NCI-H1417 (cell line): ENCODE measurements around the gene CCDC192.
"Not testable (repeated sequence)": the region's sequence is repeated elsewhere in the genome, so short reads cannot be mapped to it uniquely, and the experiment has no call there.

Source experiments
- DNase-seq, 3 experiments: peaks; one replicate each; lab custom pipeline; 2025; lab: John Stamatoyannopoulos, UW

CCDC192 gene

GRCh38 chr5:127702926-127703561 is at the start of gene CCDC192:
Gene CCDC192, plus strand, starts transcription at chr5:127703391. Its CDS starts 55 bp downstream, at chr5:127703446.
- peak in 1 of 3 experiments; percentile 1 for DNase-seq

GRCh38 chr5:127656825-127657224 is 46.4 kb upstream of the CCDC192 start:
- DNase-seq, result no peak

- peak in 1 of 3 experiments; percentile 6 for DNase-seq
Measured at GRCh38 chr5:127660047-127660733, 43.0 kb upstream of the CCDC192 start.

GRCh38 chr5:127664093-127664492 is 39.1 kb upstream of the CCDC192 start:
- no peak for DNase-seq

- no peak for DNase-seq
Measured at GRCh38 chr5:127665641-127666040, 37.5 kb upstream of the CCDC192 start.

- DNase-seq, result no peak
Measured at GRCh38 chr5:127666043-127666716, 37.0 kb upstream of the CCDC192 start.

GRCh38 chr5:127667926-127668325 is 35.3 kb upstream of the CCDC192 start:
- peak in 1 of 3 experiments; percentile 10 for DNase-seq

- DNase-seq, result no peak
Measured at GRCh38 chr5:127671218-127671617, 32.0 kb upstream of the CCDC192 start.

GRCh38 chr5:127673117-127673800 is 29.9 kb upstream of the CCDC192 start:
- DNase-seq, result no peak

GRCh38 chr5:127676951-127677350 is 26.2 kb upstream of the CCDC192 start:
- DNase-seq, result not testable (repeated sequence)

- DNase-seq, result not testable (repeated sequence)
Measured at GRCh38 chr5:127679691-127680330, 23.4 kb upstream of the CCDC192 start.

- DNase-seq, result no peak
Measured at GRCh38 chr5:127680595-127680994, 22.6 kb upstream of the CCDC192 start.

- peak in 1 of 3 experiments; percentile 6 for DNase-seq
Measured at GRCh38 chr5:127683008-127683407, 20.2 kb upstream of the CCDC192 start.

GRCh38 chr5:127684726-127685467 is 18.3 kb upstream of the CCDC192 start:
- peak in 2 of 3 experiments; percentile 6 to 24 for DNase-seq

GRCh38 chr5:127685662-127686061 is 17.5 kb upstream of the CCDC192 start:
- no peak for DNase-seq

- no peak for DNase-seq
Measured at GRCh38 chr5:127686424-127686823, 16.8 kb upstream of the CCDC192 start.

- peak in 1 of 3 experiments; percentile 2 for DNase-seq
Measured at GRCh38 chr5:127694518-127695171, 8.5 kb upstream of the CCDC192 start.

- peak in 1 of 3 experiments; percentile 32 for DNase-seq
Measured at GRCh38 chr5:127695346-127695745, 7.8 kb upstream of the CCDC192 start.

GRCh38 chr5:127696683-127697082 is 6.5 kb upstream of the CCDC192 start:
- no peak for DNase-seq

- DNase-seq, result no peak
Measured at GRCh38 chr5:127697894-127698600, 5.1 kb upstream of the CCDC192 start.
